NCI-H524 treated with DMSO at 0.1 percent for 48 hours (cell line): ENCODE results near the gene APBB1.

ENCODE experiments used
- DNase-seq: peaks from one replicate; lab custom pipeline; 2025; lab: John Stamatoyannopoulos, UW

Gene APBB1

GRCh38 chr11:6419009-6419631 lies at the start of gene APBB1:
Gene APBB1 (minus strand): TSS chr11:6419094. CDS start chr11:6411347, 7,747 bp downstream.
- DNase-seq: no peak

GRCh38 chr11:6459099-6459450 lies 40.2 kb upstream of the APBB1 start:
- DNase-seq: no peak

- DNase-seq: no peak
These were observed 39.6 kb upstream of the APBB1 start for GRCh38 chr11:6458352-6459098.

- no peak for DNase-seq
These were observed 38.9 kb upstream of the APBB1 start for GRCh38 chr11:6457581-6458320.

- DNase-seq: no peak
These were observed 37.6 kb upstream of the APBB1 start for GRCh38 chr11:6456361-6457073.

DNA sequence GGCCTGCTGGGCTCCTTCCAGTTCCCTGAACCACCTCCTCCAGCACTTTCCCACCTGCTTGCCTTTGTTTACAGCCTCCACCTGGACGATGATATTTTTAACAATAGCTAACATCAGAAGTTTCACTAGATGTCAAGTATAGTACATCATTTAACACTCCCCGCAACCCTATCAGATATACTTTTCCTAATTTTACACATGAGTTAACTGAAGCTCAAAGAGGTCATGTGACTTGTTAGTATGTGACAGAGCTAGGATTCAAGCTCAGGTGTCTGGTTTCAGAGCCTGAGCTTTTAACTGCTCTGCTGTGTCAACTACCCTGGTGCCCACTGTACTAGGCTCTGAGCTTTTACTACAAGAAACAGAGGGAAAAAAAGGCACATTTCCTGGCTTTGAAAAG lies 36.2 kb upstream of the APBB1 start:
- no peak for DNase-seq

- no peak for DNase-seq
These were observed 34.3 kb upstream of the APBB1 start for GRCh38 chr11:6453152-6453551.

DNA sequence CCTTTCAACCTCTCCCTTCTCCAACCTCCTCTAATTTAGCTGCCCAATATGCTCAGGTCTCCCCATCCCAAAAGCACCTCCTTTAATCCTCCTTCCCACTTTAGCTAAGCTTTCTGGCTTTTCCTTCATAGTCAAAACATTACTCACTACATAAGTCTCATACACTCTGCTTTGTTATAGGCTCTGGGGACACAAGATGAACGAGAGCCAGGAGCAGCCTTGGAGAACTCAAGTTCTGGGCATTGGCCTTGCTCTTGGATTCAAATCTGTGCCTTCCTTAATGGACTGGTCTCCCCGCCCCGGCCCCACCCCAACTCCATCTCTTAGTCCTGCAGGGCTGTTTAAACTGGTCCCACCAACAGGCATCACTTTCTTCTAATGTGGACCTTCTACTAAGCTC lies 33.3 kb upstream of the APBB1 start:
- no peak for DNase-seq

- DNase-seq: no peak
These were observed 29.7 kb upstream of the APBB1 start for GRCh38 chr11:6448574-6448973.

GRCh38 chr11:6443269-6444003 lies 24.5 kb upstream of the APBB1 start:
- DNase-seq: no peak

DNA sequence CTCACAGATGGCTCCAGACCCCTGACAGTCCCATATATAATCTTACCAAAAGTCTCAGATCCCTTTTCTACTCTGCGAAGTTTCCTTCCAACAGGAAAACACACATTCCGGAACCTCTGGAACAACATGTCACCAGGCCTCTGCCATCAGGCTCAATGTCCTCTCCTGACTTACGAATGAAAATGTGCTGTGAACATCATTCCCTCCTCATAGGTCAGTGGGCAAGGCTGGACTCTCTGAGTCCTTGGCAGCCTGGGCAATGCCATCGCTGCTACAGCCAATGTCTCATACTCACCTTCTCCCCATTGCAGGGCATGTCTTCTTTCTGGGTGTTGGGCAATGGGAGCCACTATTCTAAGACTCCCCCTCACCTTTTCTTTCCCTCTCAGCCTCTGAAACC lies 23.5 kb upstream of the APBB1 start:
- no peak for DNase-seq

GRCh38 chr11:6440906-6441358 lies 22.0 kb upstream of the APBB1 start, which contains the start of gene HPX:
Gene HPX (minus strand): TSS chr11:6440987. CDS start chr11:6440963, 24 bp downstream.
- no peak for DNase-seq

GRCh38 chr11:6438979-6439571 lies 20.2 kb upstream of the APBB1 start:
- DNase-seq: no peak

DNA sequence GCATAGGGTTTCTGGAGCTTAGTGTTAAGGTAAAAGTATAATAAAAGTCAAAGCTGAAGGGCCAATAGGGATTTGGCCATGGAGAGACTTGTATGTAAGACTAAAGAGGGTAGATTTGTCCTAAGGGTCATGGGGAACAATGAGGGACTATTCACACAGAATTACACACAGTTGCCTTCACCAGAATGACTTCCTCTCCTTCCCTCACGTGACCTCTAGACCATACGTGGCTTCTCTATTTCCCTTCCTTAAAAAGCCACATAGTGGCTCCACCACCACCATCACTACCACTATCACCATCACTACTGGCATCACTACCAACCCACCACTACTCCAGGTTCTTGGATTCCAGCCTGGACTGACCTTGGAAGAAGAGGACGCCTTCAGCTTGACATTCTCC lies 19.1 kb upstream of the APBB1 start:
- no peak for DNase-seq

DNA sequence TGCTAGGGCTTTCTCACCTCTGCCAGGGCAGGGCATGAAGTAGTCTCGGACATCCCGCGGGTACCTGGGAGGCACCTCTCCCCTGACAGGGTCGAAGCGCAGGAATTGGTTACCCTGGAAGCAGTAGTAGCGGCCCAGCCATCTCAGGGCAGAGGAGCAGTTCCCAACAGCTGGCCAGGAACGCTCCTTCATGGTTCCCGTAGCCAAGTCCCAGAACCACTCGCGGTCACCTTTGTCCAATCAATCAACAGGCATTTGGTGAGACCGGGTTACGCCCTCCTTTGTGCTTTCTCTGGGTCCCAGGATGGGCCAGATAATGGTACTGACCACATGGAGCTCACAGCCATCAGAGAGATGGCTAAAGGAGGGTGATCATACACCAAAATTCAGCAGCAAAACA lies 18.5 kb upstream of the APBB1 start:
- no peak for DNase-seq

DNA sequence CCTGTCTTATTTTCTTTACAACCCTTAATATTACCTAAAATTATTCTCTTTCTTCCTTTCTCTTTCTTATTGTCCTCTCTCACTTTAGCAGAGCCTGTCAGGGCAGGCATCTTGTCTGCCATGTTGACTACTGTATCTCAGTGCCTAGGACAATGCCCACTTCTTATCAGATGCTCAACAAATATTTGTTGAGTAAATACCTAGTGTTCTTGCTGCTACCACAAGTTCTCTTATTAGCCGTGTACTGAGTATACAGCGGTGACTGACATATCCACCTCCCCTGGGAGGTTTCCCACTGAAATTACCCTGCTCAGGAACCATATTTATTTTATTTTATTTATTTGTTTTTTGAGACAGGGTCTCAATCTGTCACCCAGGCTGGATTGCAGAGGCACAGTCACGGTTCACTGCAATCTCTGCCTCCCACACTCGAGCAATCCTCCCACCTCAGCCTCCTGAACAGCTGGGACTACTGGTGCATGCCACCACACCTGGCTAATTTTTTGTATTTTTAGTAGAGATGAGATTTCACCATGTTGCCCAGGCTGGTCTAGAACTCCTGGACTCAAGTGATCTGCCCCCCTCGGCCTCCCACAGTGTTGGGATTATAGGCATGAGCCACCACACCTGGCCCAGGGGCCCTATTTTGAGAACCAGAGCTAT lies 15.2 kb upstream of the APBB1 start:
- DNase-seq: no peak

DNA sequence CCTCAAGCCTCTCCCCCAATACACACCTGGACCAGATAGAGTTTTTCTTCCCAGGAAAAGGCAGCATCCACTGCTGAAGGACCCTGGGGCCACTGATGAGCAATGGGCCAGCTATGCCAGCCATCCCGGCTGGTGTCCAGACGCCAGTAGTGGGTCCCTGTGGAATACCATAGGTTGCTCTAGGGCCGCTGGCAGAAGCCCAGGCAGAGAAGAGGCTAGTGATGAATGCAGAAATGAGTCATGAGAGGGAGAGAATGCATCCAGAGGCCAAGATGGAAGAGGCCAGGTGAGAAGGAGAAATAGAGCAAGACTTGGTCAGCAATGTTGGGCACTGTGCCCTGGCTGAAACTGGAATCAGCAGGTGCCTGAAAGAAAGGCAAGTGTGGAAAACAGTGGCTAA lies 13.0 kb upstream of the APBB1 start:
- no peak for DNase-seq

DNA sequence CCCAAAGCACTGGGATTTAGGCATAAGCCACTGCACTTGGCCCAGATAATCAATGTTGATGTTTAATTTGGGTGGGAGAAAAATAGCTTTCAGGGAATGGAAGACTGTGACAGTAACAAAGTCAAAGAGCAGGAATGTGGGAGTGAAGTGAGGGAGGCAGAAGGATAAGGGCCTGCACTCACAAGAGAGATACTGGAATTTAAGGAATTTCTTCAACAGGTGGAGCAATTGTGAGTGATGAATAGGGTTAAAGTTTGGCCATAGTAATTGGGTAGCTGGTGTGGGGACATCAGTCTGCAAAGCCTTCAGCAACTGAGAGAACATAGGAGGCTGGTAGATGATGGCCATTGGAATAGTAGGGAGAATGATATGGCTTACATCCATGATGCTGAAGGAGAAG lies 8.6 kb upstream of the APBB1 start:
- no peak for DNase-seq

- no peak for DNase-seq
These were observed 1.8 kb upstream of the APBB1 start for GRCh38 chr11:6420677-6421076.

DNA sequence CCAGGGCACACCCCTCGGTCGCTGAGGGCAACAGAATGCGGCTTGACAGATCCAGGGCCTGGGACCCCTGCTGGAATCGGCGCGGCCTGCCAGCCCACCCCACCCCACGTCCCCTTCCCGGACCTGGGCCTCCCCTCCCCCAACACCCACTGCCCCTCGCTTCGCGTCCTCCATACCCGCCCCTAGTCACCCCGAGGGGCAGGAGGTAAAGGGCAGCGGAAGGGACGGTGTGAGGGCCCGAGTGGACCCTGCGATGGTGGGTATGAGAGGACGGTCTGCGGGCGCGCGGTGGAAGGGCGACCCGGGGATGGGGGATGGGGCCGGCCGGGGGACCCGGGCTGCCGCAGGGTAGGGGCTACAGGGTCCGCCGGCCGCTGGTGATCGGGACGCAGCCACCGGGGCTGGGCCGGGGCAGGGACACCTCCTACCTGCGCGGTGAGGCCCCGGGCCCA lies 311 bp downstream of the APBB1 start:
- DNase-seq: no peak
